ENCODE data around the gene DOCK1.

- TF ChIP-seq EZH2 (IDR thresholded peaks at IDR 0.05; ENCODE audit: insufficient read depth, poor library complexity, severe bottlenecking) = no peak
- no peak for TF ChIP-seq EZH2phosphoT487 (IDR thresholded peaks at IDR 0.05; ENCODE audit: insufficient read depth, low read depth)
Measured at GRCh38 chr10:127146661-127147060, 241.4 kb downstream of the DOCK1 start.
